22Rv1 (cell line): ENCODE data around the gene JAKMIP3.

ENCODE experiments used
- ZFX ChIP-seq: fragments of 450-650 bp; IDR thresholded peaks from 2 replicates; pipeline ENCODE4 v1.6.1; 2017; ENCODE audit warnings: antibody characterized with exemption, borderline replicate concordance
- TF ChIP-seq, protein P1 (sequence below): fragments of 450-650 bp; IDR thresholded peaks from 2 replicates; pipeline ENCODE4 v1.5.1; 2017; ENCODE audit warnings: mild to moderate bottlenecking

DNA sequence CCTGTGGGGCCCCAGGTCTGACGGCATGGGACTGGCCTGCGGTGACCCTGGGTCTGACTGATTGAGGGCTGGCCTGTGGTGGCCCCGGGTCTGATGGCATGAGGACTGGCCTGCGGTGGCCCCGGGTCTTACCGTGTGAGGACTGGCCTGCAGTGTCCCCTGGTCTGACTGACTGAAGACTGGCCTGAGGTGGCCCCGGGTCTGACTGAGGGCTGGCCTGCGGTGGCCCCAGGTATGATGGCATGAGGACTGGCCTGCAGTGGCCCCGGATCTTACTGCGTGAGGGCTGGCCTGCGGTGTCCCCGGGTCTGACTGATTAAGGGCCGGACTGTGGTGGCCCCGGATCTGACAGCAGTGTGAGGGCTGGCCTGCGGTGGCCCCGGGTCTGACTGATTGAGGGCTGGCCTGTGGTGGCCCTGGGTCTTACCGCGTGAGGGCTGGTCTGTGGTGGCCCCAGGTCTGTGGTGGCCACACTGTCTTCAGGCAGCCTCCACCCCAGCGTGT lies 10.9 kb downstream of the JAKMIP3 start:
- TF ChIP-seq, protein P1, sequence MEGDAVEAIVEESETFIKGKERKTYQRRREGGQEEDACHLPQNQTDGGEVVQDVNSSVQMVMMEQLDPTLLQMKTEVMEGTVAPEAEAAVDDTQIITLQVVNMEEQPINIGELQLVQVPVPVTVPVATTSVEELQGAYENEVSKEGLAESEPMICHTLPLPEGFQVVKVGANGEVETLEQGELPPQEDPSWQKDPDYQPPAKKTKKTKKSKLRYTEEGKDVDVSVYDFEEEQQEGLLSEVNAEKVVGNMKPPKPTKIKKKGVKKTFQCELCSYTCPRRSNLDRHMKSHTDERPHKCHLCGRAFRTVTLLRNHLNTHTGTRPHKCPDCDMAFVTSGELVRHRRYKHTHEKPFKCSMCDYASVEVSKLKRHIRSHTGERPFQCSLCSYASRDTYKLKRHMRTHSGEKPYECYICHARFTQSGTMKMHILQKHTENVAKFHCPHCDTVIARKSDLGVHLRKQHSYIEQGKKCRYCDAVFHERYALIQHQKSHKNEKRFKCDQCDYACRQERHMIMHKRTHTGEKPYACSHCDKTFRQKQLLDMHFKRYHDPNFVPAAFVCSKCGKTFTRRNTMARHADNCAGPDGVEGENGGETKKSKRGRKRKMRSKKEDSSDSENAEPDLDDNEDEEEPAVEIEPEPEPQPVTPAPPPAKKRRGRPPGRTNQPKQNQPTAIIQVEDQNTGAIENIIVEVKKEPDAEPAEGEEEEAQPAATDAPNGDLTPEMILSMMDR, result no peak
- TF ChIP-seq ZFX, result no peak
